Coronary artery (tissue), 2 donors: Measurements from ENCODE around the gene TEX52.
A peak's percentile ranks its signal among the peaks of the same experiment; 100 is the strongest.

Experiments used
- DNase-seq: peaks from one replicate; pipeline ENCODE4 v3.0.0-alpha.2; 2017; ENCODE audit warnings: low spot score
- H3K27ac ChIP-seq, 2 donors: fragments of 200-600 bp; sonication (generic); one replicate each; pipeline ENCODE4 v1.5.1; 2016 to 2019
- H3K4me3 ChIP-seq: fragments of 200-600 bp; sonication (generic); 2 replicates; pipeline ENCODE4 v1.5.1; 2016; ENCODE audit warnings: mild to moderate bottlenecking, moderate library complexity
- CTCF ChIP-seq: fragments of 200-600 bp; sonication (generic); IDR thresholded peaks from one replicate; pipeline ENCODE4 v1.5.1; 2019; ENCODE audit warnings: antibody characterized with exemption

The TEX52 gene

DNA sequence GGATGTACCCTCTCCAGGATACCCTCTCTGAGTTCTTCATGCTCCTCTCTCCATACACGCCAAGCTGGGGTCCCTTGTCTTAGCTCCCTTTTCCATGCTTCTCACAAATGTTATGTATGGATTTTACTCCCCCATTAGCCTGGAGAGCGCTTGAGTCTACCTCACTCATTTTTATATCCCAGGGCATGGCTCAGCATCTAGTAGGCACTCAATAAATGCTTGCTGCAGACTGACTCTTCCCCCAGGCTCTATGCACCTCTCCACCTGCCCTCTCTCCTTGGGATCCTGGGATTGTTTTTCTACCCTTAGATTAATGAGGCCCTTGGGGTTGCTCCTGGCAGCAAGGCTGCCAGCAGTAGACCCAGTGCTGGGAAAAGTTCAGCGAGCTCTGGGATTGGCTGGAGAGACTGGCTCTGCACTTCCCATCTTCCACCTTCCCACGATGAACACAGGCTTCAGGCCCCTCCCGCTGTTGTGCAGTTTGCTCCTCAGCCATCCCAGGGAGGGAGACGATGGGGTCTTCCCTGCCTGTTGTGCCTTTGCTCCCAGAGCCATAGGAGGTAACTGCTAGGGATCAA is 24.2 kb downstream of the TEX52 start:
- no peak for TF ChIP-seq CTCF
- peak overlapping the region; percentile 74 for H3K4me3 ChIP-seq
- peak overlapping the region in 1 of 2 donors; percentile 82 for H3K27ac ChIP-seq
- no peak for DNase-seq

DNA sequence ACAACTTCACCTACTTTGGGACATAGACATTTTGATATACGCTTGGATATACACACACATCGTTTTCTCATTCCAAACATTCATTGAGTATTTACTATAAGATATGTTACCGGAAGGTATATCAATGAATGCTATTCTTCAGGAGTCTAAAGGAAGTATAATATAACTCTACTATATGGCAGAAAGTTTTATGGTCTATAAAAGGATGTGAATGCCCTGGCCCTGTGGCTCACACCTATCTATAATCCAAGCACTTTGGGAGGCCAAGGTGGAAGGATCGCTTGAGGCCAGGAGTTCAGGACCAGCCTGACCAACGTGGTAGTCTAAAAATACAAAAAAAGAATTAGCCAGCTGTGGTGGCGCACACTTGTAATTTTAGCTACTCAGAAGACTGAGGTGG is 27.6 kb downstream of the TEX52 start:
- DNase-seq: no peak
- no peak for TF ChIP-seq CTCF
- H3K27ac ChIP-seq: no peak overlapping the region
- no peak overlapping the region for H3K4me3 ChIP-seq

- H3K4me3 ChIP-seq: no peak overlapping the region
- no peak overlapping the region for H3K27ac ChIP-seq
- DNase-seq: no peak
- TF ChIP-seq CTCF: no peak
Measured at GRCh38 chr12:2826721-2827515, 29.9 kb downstream of the TEX52 start.

GRCh38 chr12:2826036-2826435 is 30.8 kb downstream of the TEX52 start:
- no peak overlapping the region for H3K27ac ChIP-seq
- no peak for TF ChIP-seq CTCF

GRCh38 chr12:2825132-2825531 is 31.7 kb downstream of the TEX52 start:
- Histone ChIP-seq H3K27ac (no peak overlapping the region), H3K4me3 (no peak overlapping the region)
- no peak for TF ChIP-seq CTCF
- no peak for DNase-seq

More at GRCh38 chr12:2826036-2826435, 30.8 kb downstream of the TEX52 start:
- DNase-seq: no peak
- no peak overlapping the region for H3K4me3 ChIP-seq

DNA sequence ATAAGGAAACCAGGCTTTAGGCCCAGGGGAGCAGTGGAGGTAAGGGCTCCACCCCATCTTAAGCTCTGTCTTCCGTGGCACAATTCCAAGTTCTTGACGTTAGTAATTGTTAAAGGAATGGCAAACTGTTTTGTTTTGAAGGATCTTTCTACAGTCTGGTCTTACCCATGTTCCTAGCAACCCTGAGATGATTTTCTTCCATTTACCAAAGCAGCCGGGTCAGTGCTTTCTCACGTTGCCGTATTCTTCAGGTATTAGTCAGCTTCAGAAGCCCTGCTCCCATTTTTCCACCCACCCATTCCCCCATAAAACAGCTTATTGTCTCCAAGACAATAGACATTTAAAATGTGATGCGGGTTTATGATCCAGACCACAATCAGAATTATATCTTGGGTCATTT is 32.3 kb downstream of the TEX52 start:
- H3K4me3 ChIP-seq: no peak overlapping the region
- H3K27ac ChIP-seq: no peak overlapping the region
- no peak for TF ChIP-seq CTCF
- no peak for DNase-seq

GRCh38 chr12:2823483-2823882 is 33.4 kb downstream of the TEX52 start:
- Histone ChIP-seq H3K4me3 (no peak overlapping the region), H3K27ac (no peak overlapping the region)
- no peak for TF ChIP-seq CTCF
- DNase-seq: no peak
